Testis (tissue), 3 donors: ENCODE measurements around the gene ARHGAP5. TPM values are rescaled to one million over a fixed set of nuclear protein-coding genes. Genes with fewer than 3 reads are reported as not detected.

Source experiments
- DNase-seq: peaks from one replicate; pipeline ENCODE4 v3.0.0-alpha.2; 2019
- H3K27ac ChIP-seq, 2 donors: fragments of 200-600 bp; sonication (generic); one replicate each; pipeline ENCODE4 v1.5.1; 2019
- H3K27me3 ChIP-seq: fragments of 200-600 bp; sonication (generic); one replicate; pipeline ENCODE4 v1.5.1; 2019
- H3K36me3 ChIP-seq: fragments of 200-600 bp; sonication (generic); one replicate; pipeline ENCODE4 v1.5.1; 2017; ENCODE audit warnings: low read depth; ENCODE audit errors: missing control alignments
- H3K4me1 ChIP-seq: fragments of 200-600 bp; sonication (generic); one replicate; pipeline ENCODE4 v1.5.1; 2019
- H3K4me3 ChIP-seq, 2 donors: fragments of 200-600 bp; sonication (generic); one replicate each; pipeline ENCODE4 v1.5.1; 2017 to 2019
- H3K9me3 ChIP-seq: fragments of 200-600 bp; sonication (generic); one replicate; pipeline ENCODE4 v1.5.1; 2017
- POLR2A ChIP-seq: fragments of 450-650 bp; IDR thresholded peaks from one replicate; pipeline ENCODE4 v1.6.1; 2017; ENCODE audit warnings: antibody characterized with exemption, mild to moderate bottlenecking, moderate library complexity
- WGBS, 2 donors: methylation state at CpG; one replicate each; pipeline ENCODE4 v1.1.5; 2018; 5-methylcytosine and 5-hydroxymethylcytosine counted together
- intact Hi-C: fragments of 100-400 bp; cut with DNase I; formaldehyde crosslinking; loops from one replicate; pipeline ENCODE4 v1.15.1; 2023; ENCODE audit warnings: low total_unique reads
- polyA plus RNA-seq: library from polyadenylated mRNA; stranded (reverse); fragments of 350-450 nt; fragmentation: Illumina TruSeq; extraction: RNeasy Lipid Tissue Mini Kit (QIAGEN cat#74804); gene quantifications from one replicate; pipeline ENCODE4 v1.2.3, GENCODE V29; 2014; ENCODE audit warnings: low read depth, low replicate concordance; ENCODE audit not compliant: insufficient read depth
- total RNA-seq, 2 donors: library from RNA; depleted of rRNA; stranded (reverse); fragments of >200 nt; gene quantifications; one replicate each; pipeline ENCODE4 v1.2.3, GENCODE V29; 2016
- TF ChIP-seq, protein P1 (sequence below), 3 experiments: fragments of 450-650 bp in 2 of 3; fragments of 200-600 bp in 1 of 3; sonication (generic) in 1 of 3; IDR thresholded peaks; one replicate each; pipeline ENCODE4 v1.5.1; 2016 to 2019; ENCODE audit warnings: antibody characterized with exemption in 3 of 3, mild to moderate bottlenecking in 2 of 3, moderate library complexity in 1 of 3

ARHGAP5 gene
- total and polyA plus RNA-seq, 3 donors from 2014 or later, result 41.5 to 161 (median 115) TPM

DNA sequence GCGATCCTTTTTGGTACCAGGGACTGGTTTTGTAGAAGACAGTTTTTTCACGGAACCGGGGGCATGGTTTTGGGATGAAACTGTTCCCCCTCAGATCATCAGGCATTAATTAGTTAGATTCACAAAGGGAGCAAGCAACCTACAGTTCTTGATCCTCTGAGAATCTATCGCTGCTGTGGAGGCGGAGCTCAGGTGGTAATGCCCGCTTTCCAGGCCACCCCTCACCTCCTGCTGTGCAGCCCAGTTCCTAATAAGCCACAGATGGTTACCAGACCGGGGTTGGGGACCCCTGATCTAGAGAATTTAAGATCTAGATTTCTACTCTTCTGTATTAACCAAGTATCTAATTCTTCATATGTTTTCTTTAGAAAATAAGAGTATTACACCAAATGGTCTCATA, 4.8 kb downstream of the ARHGAP5 start:
- 79 to 83% methylated on average over 7 of the region's 7 CpGs for WGBS, 2 donors
- no peak for TF ChIP-seq POLR2A
- TF ChIP-seq, protein P1, sequence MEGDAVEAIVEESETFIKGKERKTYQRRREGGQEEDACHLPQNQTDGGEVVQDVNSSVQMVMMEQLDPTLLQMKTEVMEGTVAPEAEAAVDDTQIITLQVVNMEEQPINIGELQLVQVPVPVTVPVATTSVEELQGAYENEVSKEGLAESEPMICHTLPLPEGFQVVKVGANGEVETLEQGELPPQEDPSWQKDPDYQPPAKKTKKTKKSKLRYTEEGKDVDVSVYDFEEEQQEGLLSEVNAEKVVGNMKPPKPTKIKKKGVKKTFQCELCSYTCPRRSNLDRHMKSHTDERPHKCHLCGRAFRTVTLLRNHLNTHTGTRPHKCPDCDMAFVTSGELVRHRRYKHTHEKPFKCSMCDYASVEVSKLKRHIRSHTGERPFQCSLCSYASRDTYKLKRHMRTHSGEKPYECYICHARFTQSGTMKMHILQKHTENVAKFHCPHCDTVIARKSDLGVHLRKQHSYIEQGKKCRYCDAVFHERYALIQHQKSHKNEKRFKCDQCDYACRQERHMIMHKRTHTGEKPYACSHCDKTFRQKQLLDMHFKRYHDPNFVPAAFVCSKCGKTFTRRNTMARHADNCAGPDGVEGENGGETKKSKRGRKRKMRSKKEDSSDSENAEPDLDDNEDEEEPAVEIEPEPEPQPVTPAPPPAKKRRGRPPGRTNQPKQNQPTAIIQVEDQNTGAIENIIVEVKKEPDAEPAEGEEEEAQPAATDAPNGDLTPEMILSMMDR (IDR thresholded peaks at IDR 0.05), result no peak
- peaks cover 5% of the 10 kb centered on the region for H3K4me1 ChIP-seq
- H3K27ac ChIP-seq, result no peak overlapping the region
- no peaks in the 10 kb centered on the region for H3K27me3 ChIP-seq
- DNase-seq, result no peak
- H3K9me3 ChIP-seq, result no peaks in the 10 kb centered on the region
- H3K4me3 ChIP-seq, result no peak overlapping the region
- H3K36me3 ChIP-seq, result no peaks in the 10 kb centered on the region
- intact Hi-C loops, result no loop called here

GRCh38 chr14:32083315-32083624, 6.2 kb downstream of the ARHGAP5 start:
- DNase-seq, result no peak
- Histone ChIP-seq H3K4me1 (peaks cover 7% of the 10 kb centered on the region), H3K27me3 (no peaks in the 10 kb centered on the region), H3K27ac (no peak overlapping the region), H3K36me3 (no peaks in the 10 kb centered on the region), H3K4me3 (no peak overlapping the region), H3K9me3 (no peaks in the 10 kb centered on the region)
- TF ChIP-seq, protein P1 (IDR thresholded peaks at IDR 0.05), result no peak
- no peak for TF ChIP-seq POLR2A
- intact Hi-C loops, result no loop called here

GRCh38 chr14:32083789-32084188, 6.7 kb downstream of the ARHGAP5 start:
- H3K36me3 ChIP-seq, result no peaks in the 10 kb centered on the region
- DNase-seq, result no peak
- no peaks in the 10 kb centered on the region for H3K9me3 ChIP-seq
- no peaks in the 10 kb centered on the region for H3K27me3 ChIP-seq
- intact Hi-C loops, result no loop called here
- no peak overlapping the region for H3K27ac ChIP-seq
- peaks cover 7% of the 10 kb centered on the region for H3K4me1 ChIP-seq
- H3K4me3 ChIP-seq, result no peak overlapping the region
- TF ChIP-seq, protein P1 (IDR thresholded peaks at IDR 0.05), result no peak
- TF ChIP-seq POLR2A, result no peak

DNA sequence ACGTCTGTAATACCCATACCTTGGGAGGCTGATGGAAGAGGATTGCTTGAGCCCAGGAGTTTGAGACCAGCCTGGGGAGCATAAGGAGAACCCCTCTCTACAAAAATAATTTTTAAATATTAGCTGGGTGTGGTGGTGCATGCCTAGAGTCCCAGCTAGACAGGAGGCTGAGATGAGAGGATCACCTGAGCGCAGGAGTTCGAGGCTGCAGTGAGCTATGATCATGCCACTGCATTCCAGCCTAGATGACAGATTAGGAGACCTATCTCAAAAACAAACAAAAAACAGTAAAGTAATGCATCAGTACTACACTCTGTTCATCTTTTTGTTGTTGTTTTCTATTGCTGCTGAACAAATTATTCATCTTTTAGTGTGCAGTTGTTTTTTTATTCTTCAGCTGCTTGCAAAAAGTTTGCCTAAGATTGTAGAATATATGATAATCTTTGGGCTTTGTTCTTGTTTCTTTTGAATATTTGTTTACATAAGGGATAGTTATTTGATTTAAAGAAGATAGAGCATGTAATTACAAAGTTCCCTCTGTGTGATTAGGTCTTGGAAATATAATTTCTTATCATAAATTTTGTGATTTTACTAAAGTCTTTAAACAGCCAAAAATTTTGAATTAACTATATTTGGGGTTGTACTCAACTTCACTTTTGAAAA, 8.2 kb downstream of the ARHGAP5 start:
- Histone ChIP-seq H3K36me3 (no peaks in the 10 kb centered on the region), H3K9me3 (no peaks in the 10 kb centered on the region), H3K27me3 (no peaks in the 10 kb centered on the region), H3K4me3 (no peak overlapping the region), H3K4me1 (peaks cover 2% of the 10 kb centered on the region), H3K27ac (no peak overlapping the region)
- intact Hi-C loops, result no loop called here
- no peak for DNase-seq
- TF ChIP-seq POLR2A, result no peak
- TF ChIP-seq, protein P1 (IDR thresholded peaks at IDR 0.05), result no peak
- WGBS, 2 donors, result 81 to 84% methylated on average over 3 of the region's 3 CpGs

GRCh38 chr14:32085845-32086383, 8.8 kb downstream of the ARHGAP5 start:
- 63 to 74% methylated on average over 2 of the region's 2 CpGs for WGBS, 2 donors
- Histone ChIP-seq H3K27ac (no peak overlapping the region), H3K27me3 (no peaks in the 10 kb centered on the region), H3K4me1 (peaks cover 2% of the 10 kb centered on the region), H3K36me3 (no peaks in the 10 kb centered on the region), H3K4me3 (no peak overlapping the region), H3K9me3 (no peaks in the 10 kb centered on the region)
- intact Hi-C loops, result no loop called here
- no peak for DNase-seq
- TF ChIP-seq POLR2A, result no peak
- TF ChIP-seq, protein P1 (IDR thresholded peaks at IDR 0.05), result no peak
